ENCODE results near the gene KCNK4.
A peak's percentile ranks its signal among the peaks of the same experiment; 100 is the strongest.

Gene KCNK4

DNA sequence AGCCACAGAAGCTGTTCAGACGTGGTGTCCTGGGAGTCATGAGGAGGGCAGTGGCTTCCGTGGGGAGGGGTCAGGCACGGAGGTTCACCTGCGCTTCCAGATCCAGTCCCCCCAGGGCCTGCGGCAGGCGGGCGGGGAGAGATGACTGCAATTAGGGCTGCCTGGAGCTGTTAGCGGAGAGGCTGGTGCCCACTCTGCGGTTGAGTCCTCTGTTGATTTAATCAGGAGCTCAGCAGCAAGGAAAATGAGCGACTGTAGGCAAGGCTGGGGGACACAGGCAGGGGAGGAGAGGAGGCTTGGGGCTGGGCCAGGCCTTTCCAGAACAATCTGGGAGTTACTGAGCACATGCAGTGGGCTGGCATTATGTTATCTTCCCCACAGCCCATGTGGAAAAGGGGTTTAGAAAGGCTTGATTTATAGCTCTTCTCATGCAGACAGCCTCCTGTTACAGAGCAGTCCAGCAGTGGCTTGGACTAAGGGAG lies 26.7 kb upstream of the KCNK4 start:
- TF ChIP-seq, protein P1, sequence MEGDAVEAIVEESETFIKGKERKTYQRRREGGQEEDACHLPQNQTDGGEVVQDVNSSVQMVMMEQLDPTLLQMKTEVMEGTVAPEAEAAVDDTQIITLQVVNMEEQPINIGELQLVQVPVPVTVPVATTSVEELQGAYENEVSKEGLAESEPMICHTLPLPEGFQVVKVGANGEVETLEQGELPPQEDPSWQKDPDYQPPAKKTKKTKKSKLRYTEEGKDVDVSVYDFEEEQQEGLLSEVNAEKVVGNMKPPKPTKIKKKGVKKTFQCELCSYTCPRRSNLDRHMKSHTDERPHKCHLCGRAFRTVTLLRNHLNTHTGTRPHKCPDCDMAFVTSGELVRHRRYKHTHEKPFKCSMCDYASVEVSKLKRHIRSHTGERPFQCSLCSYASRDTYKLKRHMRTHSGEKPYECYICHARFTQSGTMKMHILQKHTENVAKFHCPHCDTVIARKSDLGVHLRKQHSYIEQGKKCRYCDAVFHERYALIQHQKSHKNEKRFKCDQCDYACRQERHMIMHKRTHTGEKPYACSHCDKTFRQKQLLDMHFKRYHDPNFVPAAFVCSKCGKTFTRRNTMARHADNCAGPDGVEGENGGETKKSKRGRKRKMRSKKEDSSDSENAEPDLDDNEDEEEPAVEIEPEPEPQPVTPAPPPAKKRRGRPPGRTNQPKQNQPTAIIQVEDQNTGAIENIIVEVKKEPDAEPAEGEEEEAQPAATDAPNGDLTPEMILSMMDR (conservative IDR thresholded peaks at IDR 0.05; ENCODE audit: low read depth, low read length) = no peak
- no peak overlapping the region for H3K4me3 ChIP-seq (ENCODE audit: low read depth, low read length)
- no peak for DNase-seq (ENCODE audit: low read depth)

DNA sequence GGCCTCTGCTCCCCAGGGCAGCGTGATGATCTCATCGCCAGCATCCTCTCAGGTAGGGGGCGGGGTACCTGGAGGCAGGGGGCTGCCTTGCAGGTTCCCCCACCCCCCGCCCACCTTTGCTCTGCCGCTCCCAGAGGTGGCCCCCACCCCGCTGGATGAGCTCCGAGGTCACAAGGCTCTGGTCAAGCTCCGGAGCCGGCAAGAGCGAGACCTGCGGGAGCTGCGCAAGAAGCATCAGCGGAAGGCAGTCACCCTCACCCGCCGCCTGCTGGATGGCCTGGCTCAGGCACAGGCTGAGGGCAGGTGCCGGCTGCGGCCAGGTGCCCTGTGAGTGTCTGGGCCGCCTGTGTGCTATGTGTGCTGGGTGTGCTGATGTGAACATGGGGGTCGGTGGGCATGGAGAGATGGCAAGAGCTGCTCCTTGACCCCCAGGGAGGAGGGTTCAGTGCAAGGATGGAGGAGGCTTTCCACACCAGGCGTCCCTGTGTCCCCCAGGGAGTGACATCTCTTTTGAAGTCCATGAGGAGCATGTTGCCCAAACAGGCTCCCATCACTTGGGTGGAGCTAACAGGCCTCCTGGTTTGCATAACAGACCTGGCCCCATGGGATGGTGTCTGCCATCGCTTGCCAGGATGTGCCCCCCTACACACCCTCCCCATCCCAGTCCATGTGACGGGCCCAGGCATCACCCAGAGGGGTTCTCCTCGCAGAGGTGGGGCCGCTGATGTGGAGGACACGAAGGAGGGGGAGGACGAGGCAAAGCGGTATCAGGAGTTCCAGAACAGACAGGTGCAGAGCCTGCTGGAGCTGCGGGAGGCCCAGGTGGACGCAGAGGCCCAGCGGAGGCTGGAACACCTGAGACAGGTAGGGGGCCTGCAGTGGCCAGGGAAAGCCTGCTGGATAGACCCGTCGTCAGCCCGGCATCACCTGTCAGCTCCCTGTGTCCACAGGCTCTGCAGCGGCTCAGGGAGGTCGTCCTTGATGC lies 25.6 kb upstream of the KCNK4 start:
- DNase-seq (ENCODE audit: low read depth) = no peak
- TF ChIP-seq, protein P1 (conservative IDR thresholded peaks at IDR 0.05; ENCODE audit: low read depth, low read length) = no peak

DNA sequence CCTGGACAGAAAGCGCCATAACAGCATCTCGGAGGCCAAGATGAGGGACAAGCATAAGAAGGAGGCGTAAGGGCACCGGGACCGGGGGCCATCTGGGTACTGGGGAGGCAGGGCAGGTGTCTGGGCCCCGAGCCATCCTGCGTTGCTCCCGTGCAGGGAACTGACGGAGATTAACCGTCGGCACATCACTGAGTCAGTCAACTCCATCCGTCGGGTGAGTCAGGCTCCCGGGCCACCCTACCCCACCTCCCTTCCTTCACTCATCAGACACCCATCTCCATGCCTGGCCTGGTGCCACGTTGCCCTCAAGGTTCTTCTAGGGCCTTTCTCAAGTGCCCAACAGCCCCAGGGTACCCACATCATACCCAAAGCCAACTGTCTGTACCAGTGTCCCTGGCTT lies 24.8 kb upstream of the KCNK4 start:
- TF ChIP-seq, protein P1 (conservative IDR thresholded peaks at IDR 0.05; ENCODE audit: low read depth, low read length) = no peak
- no peak overlapping the region for H3K4me3 ChIP-seq (ENCODE audit: low read depth, low read length)
- DNase-seq (ENCODE audit: low read depth) = no peak

More for the DNA sequence above, 25.6 kb upstream of the KCNK4 start:
- no peak overlapping the region for H3K4me3 ChIP-seq (ENCODE audit: low read depth, low read length)

DNA sequence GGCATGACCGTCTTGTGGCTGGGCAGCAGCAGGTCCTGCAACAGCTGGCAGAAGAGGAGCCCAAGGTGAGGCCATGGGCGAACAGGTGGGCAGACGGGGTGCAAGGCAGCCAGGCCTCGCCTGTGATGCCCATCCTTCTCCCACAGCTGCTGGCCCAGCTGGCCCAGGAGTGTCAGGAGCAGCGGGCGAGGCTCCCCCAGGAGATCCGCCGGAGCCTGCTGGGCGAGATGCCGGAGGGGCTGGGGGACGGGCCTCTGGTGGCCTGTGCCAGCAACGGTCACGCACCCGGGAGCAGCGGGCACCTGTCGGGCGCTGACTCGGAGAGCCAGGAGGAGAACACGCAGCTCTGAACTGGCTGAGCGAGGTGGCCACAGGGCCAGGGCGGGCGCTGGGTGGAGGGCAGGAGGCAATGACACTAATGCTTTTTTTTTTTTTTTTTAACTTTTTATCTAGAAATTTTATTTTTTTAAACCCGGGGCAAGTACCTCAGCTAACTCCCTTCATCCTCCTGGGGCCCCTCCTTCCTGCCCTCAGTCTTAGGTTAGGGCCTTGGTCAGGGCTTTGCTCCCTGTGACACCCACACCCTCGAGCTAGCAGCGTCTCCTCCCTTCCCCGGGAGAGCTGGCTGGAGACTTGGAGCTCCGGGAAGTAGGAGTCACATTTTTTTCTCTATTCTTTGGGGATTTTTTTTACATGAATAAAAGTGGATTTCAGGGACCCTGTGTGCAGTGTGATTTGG lies 23.7 kb upstream of the KCNK4 start:
- TF ChIP-seq, protein P1 (conservative IDR thresholded peaks at IDR 0.05; ENCODE audit: low read depth, low read length) = no peak
- no peak overlapping the region for H3K4me3 ChIP-seq (ENCODE audit: low read depth, low read length)
- no peak for DNase-seq (ENCODE audit: low read depth)

DNA sequence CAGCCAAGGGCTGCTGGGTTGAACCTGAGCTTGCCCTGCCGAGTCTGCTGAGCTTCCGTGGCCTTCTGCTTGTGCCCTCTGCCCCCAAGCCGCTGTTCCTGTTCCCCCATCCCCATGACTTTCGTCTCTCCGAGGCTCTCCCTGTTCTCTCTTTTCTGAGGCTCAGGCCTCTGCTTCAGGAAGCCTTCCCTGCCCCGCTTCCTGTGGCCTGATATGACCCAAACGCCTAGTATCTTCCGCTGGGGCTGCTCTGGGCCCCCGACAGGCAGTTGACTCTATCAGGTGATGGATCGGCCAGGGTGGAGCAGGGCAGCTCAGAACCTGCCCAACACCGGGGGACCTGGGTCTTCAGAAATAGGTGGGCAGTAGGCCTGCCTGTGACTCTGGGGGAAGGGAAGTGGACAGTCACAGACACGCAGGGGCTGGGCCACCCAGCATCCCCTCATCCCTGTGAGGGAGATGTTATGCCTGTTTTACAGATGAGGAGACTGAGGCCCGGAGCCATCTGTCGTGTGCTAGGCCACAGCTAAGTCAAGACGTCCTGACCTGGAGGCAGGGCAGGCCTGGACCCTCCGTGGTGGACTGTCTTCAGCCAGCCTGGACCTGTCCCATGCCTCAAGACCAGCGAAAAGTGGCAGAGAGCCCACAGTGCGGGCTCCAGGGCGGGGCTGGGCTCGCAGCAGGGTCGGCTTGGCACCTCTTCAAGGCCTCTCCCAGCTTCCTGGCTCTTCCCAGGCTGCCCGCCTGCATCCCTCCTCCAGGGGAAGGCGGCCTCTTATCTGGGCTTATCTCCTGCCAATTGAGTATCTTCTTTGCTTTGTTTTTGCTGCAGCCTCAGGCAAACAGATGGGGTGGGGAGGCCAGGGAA lies 22.8 kb upstream of the KCNK4 start:
- TF ChIP-seq, protein P1 (conservative IDR thresholded peaks at IDR 0.05; ENCODE audit: low read depth, low read length) = no peak
- H3K4me3 ChIP-seq (ENCODE audit: low read depth, low read length) = peak overlapping the region; percentile 70
- no peak for DNase-seq (ENCODE audit: low read depth)

DNA sequence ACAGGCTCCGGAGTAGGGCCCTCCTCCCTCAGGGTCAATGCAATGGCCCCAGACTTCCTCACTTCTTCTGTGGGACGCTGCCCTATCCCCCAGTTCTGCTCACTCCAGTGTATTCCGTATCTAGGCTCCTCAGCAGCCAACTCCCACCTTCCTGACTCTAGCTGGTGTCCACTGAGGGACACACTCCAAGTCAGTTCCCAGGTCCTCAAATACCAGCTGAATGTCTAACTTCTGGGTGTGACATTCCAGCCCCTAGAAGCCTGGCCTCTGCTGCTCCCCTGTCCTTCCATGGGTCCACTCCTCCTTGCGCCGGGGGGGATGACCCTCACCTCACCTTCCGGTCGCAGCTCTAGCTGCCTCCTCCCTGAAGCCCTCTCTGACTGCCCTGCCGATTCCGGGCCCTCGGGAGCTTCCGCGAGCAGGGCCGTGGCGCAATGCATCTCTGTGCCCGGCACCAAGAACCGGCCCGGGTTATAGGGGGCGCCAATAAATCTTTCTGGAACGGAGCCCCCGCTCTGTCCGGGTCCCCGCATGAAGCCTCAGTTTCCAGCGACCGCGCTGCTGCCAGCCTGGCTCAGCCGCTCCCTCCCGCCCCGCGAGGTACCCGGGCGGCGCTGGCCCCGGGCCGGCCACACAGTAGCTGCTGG lies 22.1 kb upstream of the KCNK4 start:
- H3K4me3 ChIP-seq (ENCODE audit: low read depth, low read length) = peak overlapping the region; percentile 70
- peak; percentile 60 for DNase-seq (ENCODE audit: low read depth)
- TF ChIP-seq, protein P1 (conservative IDR thresholded peaks at IDR 0.05; ENCODE audit: low read depth, low read length) = no peak
